Osteocyte (in vitro differentiated cells): ENCODE results near the gene MRGPRD. TPM values are rescaled to one million over a fixed set of nuclear protein-coding genes. Genes with fewer than 3 reads are reported as not detected.
A peak's percentile ranks its signal among the peaks of the same experiment; 100 is the strongest.

Experiments
- DNase-seq: peaks from one replicate; pipeline ENCODE4 v3.0.0; 2021; ENCODE audit warnings: mixed read lengths; ENCODE audit not compliant: unreplicated experiment; ENCODE audit errors: extremely low spot score
- H3K27ac Mint-ChIP-seq: one replicate; pipeline ENCODE4 v1.8.0; 2021; ENCODE audit warnings: mild to moderate bottlenecking, mixed read lengths; ENCODE audit not compliant: unreplicated experiment
- H3K27me3 Mint-ChIP-seq: one replicate; pipeline ENCODE4 v1.8.0; 2021; ENCODE audit warnings: mixed read lengths; ENCODE audit not compliant: unreplicated experiment
- H3K36me3 Mint-ChIP-seq: one replicate; pipeline ENCODE4 v1.8.0; 2021; ENCODE audit warnings: mixed read lengths; ENCODE audit not compliant: unreplicated experiment
- H3K4me1 Mint-ChIP-seq: one replicate; pipeline ENCODE4 v1.8.0; 2021; ENCODE audit warnings: mixed read lengths; ENCODE audit not compliant: unreplicated experiment
- H3K4me3 Mint-ChIP-seq: one replicate; pipeline ENCODE4 v1.8.0; 2021; ENCODE audit warnings: mild to moderate bottlenecking, moderate library complexity, mixed read lengths; ENCODE audit not compliant: unreplicated experiment
- H3K9me3 Mint-ChIP-seq: one replicate; pipeline ENCODE4 v1.8.0; 2021; ENCODE audit warnings: mixed read lengths; ENCODE audit not compliant: unreplicated experiment
- CTCF ChIP-seq: fragments of 200-600 bp; sonication (generic); IDR thresholded peaks from 2 replicates; pipeline ENCODE4 v1.5.0; 2021; ENCODE audit warnings: antibody characterized with exemption, mild to moderate bottlenecking, moderate library complexity
- total RNA-seq: library from RNA; stranded (reverse); gene quantifications from 2 replicates; pipeline ENCODE4 v1.2.1, GENCODE V29; 2021

Gene MRGPRD
- total RNA-seq, 1 donor from 2014 or later: not detected

GRCh38 chr11:69003301-69003865 lies 22.6 kb upstream of the MRGPRD start:
- Mint-ChIP-seq H3K4me3 (no peak overlapping the region), H3K36me3 (peaks cover 5% of the 10 kb centered on the region), H3K4me1 (peaks cover 64% of the 10 kb centered on the region), H3K27me3 (no peaks in the 10 kb centered on the region), H3K27ac (no peak overlapping the region), H3K9me3 (no peaks in the 10 kb centered on the region)
- no peak for TF ChIP-seq CTCF
- no peak for DNase-seq

- H3K9me3 Mint-ChIP-seq: no peaks in the 10 kb centered on the region
- peak overlapping the region; percentile 97 for H3K27ac Mint-ChIP-seq
These were observed 21.9 kb upstream of the MRGPRD start for GRCh38 chr11:69002570-69003231.

GRCh38 chr11:69002110-69002569 lies 21.4 kb upstream of the MRGPRD start:
- Mint-ChIP-seq H3K27me3 (no peaks in the 10 kb centered on the region), H3K36me3 (peaks cover 5% of the 10 kb centered on the region), H3K4me3 (no peak overlapping the region), H3K27ac (peak overlapping the region; percentile 97), H3K9me3 (no peaks in the 10 kb centered on the region), H3K4me1 (peaks cover 58% of the 10 kb centered on the region)
- no peak for DNase-seq
- no peak for TF ChIP-seq CTCF

More at GRCh38 chr11:69002570-69003231, 21.9 kb upstream of the MRGPRD start:
- no peak for DNase-seq
- TF ChIP-seq CTCF: no peak
- Mint-ChIP-seq H3K27me3 (no peaks in the 10 kb centered on the region), H3K4me1 (peaks cover 64% of the 10 kb centered on the region), H3K4me3 (no peak overlapping the region), H3K36me3 (peaks cover 5% of the 10 kb centered on the region)

- Mint-ChIP-seq H3K4me1 (peaks cover 55% of the 10 kb centered on the region), H3K9me3 (no peaks in the 10 kb centered on the region), H3K4me3 (no peak overlapping the region), H3K27ac (peak overlapping the region; percentile 97), H3K36me3 (peaks cover 5% of the 10 kb centered on the region), H3K27me3 (no peaks in the 10 kb centered on the region)
- TF ChIP-seq CTCF: no peak
- DNase-seq: no peak
These were observed 20.7 kb upstream of the MRGPRD start for GRCh38 chr11:69001243-69002081.

- Mint-ChIP-seq H3K36me3 (peaks cover 5% of the 10 kb centered on the region), H3K4me1 (peaks cover 56% of the 10 kb centered on the region), H3K9me3 (no peaks in the 10 kb centered on the region), H3K27ac (peak overlapping the region; percentile 97), H3K27me3 (no peaks in the 10 kb centered on the region), H3K4me3 (no peak overlapping the region)
- TF ChIP-seq CTCF: peak; percentile 69
- DNase-seq: no peak
These were observed 20.1 kb upstream of the MRGPRD start for GRCh38 chr11:69000831-69001242.
